ENCODE data around the gene DGKI. TPM values are rescaled to one million over a fixed set of nuclear protein-coding genes. Genes with fewer than 3 reads are reported as not detected.
A peak's percentile ranks its signal among the peaks of the same experiment; 100 is the strongest.

Gene DGKI
- total and polyA plus RNA-seq, 4 experiments from 2014 or later = 0.11 TPM; not detected in 3

DNA sequence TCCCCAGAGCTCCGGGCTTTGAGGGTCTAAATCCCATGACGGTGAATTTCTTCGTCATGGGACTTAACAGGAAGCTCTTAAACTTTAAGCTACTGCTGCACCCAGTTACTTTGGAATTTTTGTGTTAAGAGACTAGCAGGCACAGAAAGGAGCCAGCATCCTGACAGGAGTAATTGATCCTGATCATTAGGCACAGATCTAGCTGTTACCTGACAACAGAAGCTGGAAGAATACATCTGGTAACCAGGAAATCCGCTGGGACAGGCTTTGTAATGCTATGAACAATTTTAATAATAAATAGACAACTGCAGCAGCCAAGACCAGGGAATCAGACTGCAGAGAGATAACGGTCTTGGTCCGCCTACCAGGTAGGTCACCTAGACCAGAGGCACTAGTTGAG lies 210.9 kb downstream of the DGKI start:
- no peak overlapping the region for H3K27ac Mint-ChIP-seq
- CTCF ChIA-PET (ENCODE audit: partially characterized antibody) = interaction anchor here (1.2 to 1.3 kb wide), 2 partner anchors 20 kb away, joined by 3 read pairs; no protein-coding TSS in a partner anchor
- no peak overlapping the region for H3K4me3 ChIP-seq (ENCODE audit: low read length in 2 of 2)
- no peaks in the 10 kb centered on the region for H3K4me1 Mint-ChIP-seq
- H3K36me3 Mint-ChIP-seq = no peaks in the 10 kb centered on the region
- no peak for DNase-seq
- POLR2A ChIA-PET (ENCODE audit: partially characterized antibody) = no interaction called here
- peaks cover 0 to 2% (median 0%) of the 10 kb centered on the region in 8 donors for H3K9me3 Mint-ChIP-seq
- H3K27me3 ChIP-seq (ENCODE audit: insufficient read depth, low read length) = no peaks in the 10 kb centered on the region
- no peaks in the 10 kb centered on the region for H3K27me3 Mint-ChIP-seq
- H3K36me3 ChIP-seq (ENCODE audit: insufficient read depth, low read length) = no peaks in the 10 kb centered on the region
- H3K4me1 ChIP-seq (ENCODE audit: insufficient read depth, low read length) = no peaks in the 10 kb centered on the region
- no peak overlapping the region for H3K4me3 Mint-ChIP-seq
- no peaks in the 10 kb centered on the region for H3K9me3 ChIP-seq (ENCODE audit: control insufficient read depth in 1 of 2, low read length in 2 of 2)
- intact Hi-C loops (cut with micrococcal nuclease) = no loop called here
- H3K27ac ChIP-seq (ENCODE audit: low read depth, low read length) = no peak overlapping the region

- ChIA-PET CTCF (ENCODE audit: partially characterized antibody) (interaction anchor here (1.3 kb wide), 1 partner anchor 21 kb away, joined by 3 read pairs; no protein-coding TSS in a partner anchor), POLR2A (ENCODE audit: partially characterized antibody) (no interaction called here)
- H3K27me3 ChIP-seq (ENCODE audit: insufficient read depth, low read length) = no peaks in the 10 kb centered on the region
- H3K9me3 Mint-ChIP-seq = peaks cover 0 to 2% (median 0%) of the 10 kb centered on the region in 8 donors
- intact Hi-C loops (cut with micrococcal nuclease) = no loop called here
- no peak overlapping the region for H3K27ac Mint-ChIP-seq
- H3K4me1 Mint-ChIP-seq = no peaks in the 10 kb centered on the region
- H3K4me3 Mint-ChIP-seq = no peak overlapping the region
- H3K36me3 ChIP-seq (ENCODE audit: insufficient read depth, low read length) = no peaks in the 10 kb centered on the region
- H3K27ac ChIP-seq (ENCODE audit: low read depth, low read length) = no peak overlapping the region
- H3K36me3 Mint-ChIP-seq = no peaks in the 10 kb centered on the region
- H3K4me1 ChIP-seq (ENCODE audit: insufficient read depth, low read length) = no peaks in the 10 kb centered on the region
- no peak overlapping the region for H3K4me3 ChIP-seq (ENCODE audit: low read length in 2 of 2)
- no peaks in the 10 kb centered on the region for H3K9me3 ChIP-seq (ENCODE audit: control insufficient read depth in 1 of 2, low read length in 2 of 2)
- H3K27me3 Mint-ChIP-seq = no peaks in the 10 kb centered on the region
- no peak for DNase-seq
Observed at GRCh38 chr7:137635132-137635531, 211.6 kb downstream of the DGKI start.

- Mint-ChIP-seq H3K4me3 (no peak overlapping the region), H3K27ac (no peak overlapping the region), H3K4me1 (no peaks in the 10 kb centered on the region), H3K36me3 (no peaks in the 10 kb centered on the region), H3K27me3 (peaks cover 0 to 2% of the 10 kb centered on the region in 2 donors), H3K9me3 (no peaks in the 10 kb centered on the region)
- Histone ChIP-seq H3K36me3 (ENCODE audit: insufficient read depth, low read length) (no peaks in the 10 kb centered on the region), H3K9me3 (ENCODE audit: control insufficient read depth in 1 of 2, low read length in 2 of 2) (no peaks in the 10 kb centered on the region), H3K27me3 (ENCODE audit: insufficient read depth, low read length) (no peaks in the 10 kb centered on the region), H3K4me1 (ENCODE audit: insufficient read depth, low read length) (no peaks in the 10 kb centered on the region), H3K27ac (ENCODE audit: low read depth, low read length) (no peak overlapping the region), H3K4me3 (ENCODE audit: low read length in 2 of 2) (no peak overlapping the region)
- DNase-seq = no peak
- ChIA-PET CTCF (ENCODE audit: partially characterized antibody) (no interaction called here), POLR2A (ENCODE audit: partially characterized antibody) (no interaction called here)
- intact Hi-C loops (cut with micrococcal nuclease) = no loop called here
Observed at GRCh38 chr7:137634356-137634755, 212.4 kb downstream of the DGKI start.

DNA sequence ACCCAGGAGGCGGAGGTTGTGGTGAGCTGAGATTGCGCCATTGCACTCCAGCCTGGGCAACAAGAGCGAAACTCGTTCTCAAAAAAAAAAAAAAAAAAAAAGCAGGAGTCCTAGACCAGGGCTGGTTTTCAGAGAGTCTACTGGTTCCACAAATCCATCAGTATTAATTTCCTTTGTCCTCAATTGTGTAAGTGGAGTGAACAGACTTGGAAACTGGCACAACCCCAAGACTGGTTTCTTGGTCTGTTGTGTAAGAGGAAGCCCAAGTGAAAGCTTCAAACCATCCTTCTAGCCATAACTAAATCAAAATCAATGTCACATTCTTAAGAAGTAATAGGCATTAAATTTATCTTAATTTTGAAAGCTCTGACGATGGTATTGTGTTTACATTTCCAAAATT lies 213.6 kb downstream of the DGKI start:
- no peak for DNase-seq
- no peaks in the 10 kb centered on the region for H3K36me3 Mint-ChIP-seq
- no peak overlapping the region for H3K4me3 Mint-ChIP-seq
- no peaks in the 10 kb centered on the region for H3K27me3 ChIP-seq (ENCODE audit: insufficient read depth, low read length)
- no peaks in the 10 kb centered on the region for H3K9me3 Mint-ChIP-seq
- no peak overlapping the region for H3K27ac Mint-ChIP-seq
- no peak overlapping the region for H3K4me3 ChIP-seq (ENCODE audit: low read length in 2 of 2)
- no peaks in the 10 kb centered on the region for H3K36me3 ChIP-seq (ENCODE audit: insufficient read depth, low read length)
- no peak overlapping the region for H3K27ac ChIP-seq (ENCODE audit: low read depth, low read length)
- no peaks in the 10 kb centered on the region for H3K4me1 Mint-ChIP-seq
- POLR2A ChIA-PET (ENCODE audit: partially characterized antibody) = no interaction called here
- intact Hi-C loops (cut with micrococcal nuclease) = no loop called here
- CTCF ChIA-PET (ENCODE audit: partially characterized antibody) = interaction anchor here (0.7 kb wide), 1 partner anchor 28 kb away, joined by 4 read pairs; no protein-coding TSS in a partner anchor
- no peaks in the 10 kb centered on the region for H3K4me1 ChIP-seq (ENCODE audit: insufficient read depth, low read length)
- H3K9me3 ChIP-seq (ENCODE audit: control insufficient read depth in 1 of 2, low read length in 2 of 2) = no peaks in the 10 kb centered on the region
- peaks cover 0 to 2% of the 10 kb centered on the region in 2 donors for H3K27me3 Mint-ChIP-seq

DNA sequence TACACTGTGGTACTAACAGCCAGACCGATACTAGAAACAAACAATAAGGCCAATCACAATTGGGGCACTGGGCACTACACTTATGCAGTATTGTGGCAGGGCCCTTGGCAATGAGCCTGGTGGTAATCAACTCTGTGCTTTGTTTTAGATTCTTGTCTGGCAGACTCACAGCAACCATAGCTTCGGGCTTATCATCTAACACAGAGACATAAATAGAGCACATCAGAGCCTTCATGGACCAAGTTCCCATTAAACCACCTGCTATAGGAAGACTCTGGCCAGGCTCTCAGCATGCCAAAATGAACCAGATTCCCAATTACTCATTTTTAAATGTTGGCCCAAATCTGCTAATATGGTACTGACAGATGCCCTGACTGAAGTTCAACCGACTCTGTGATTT lies 218.6 kb downstream of the DGKI start:
- Histone ChIP-seq H3K36me3 (ENCODE audit: insufficient read depth, low read length) (no peaks in the 10 kb centered on the region), H3K4me3 (ENCODE audit: low read length in 2 of 2) (no peak overlapping the region), H3K4me1 (ENCODE audit: insufficient read depth, low read length) (no peaks in the 10 kb centered on the region), H3K27me3 (ENCODE audit: insufficient read depth, low read length) (no peaks in the 10 kb centered on the region), H3K27ac (ENCODE audit: low read depth, low read length) (no peak overlapping the region), H3K9me3 (ENCODE audit: control insufficient read depth in 1 of 2, low read length in 2 of 2) (no peaks in the 10 kb centered on the region)
- H3K4me1 Mint-ChIP-seq = peaks cover 0 to 4% (median 2%) of the 10 kb centered on the region in 4 donors
- intact Hi-C loops (cut with micrococcal nuclease) = no loop called here
- H3K4me3 Mint-ChIP-seq = no peak overlapping the region
- peaks cover 0 to 2% (median 0%) of the 10 kb centered on the region in 8 donors for H3K9me3 Mint-ChIP-seq
- DNase-seq = no peak
- no peak overlapping the region for H3K27ac Mint-ChIP-seq
- H3K36me3 Mint-ChIP-seq = no peaks in the 10 kb centered on the region
- H3K27me3 Mint-ChIP-seq = peaks cover 6 to 7% of the 10 kb centered on the region in 2 donors
- ChIA-PET CTCF (ENCODE audit: partially characterized antibody) (interaction anchor here (1.1 to 1.8 kb wide), 2 partner anchors 9 to 22 kb away, joined by 3 to 7 read pairs; no protein-coding TSS in a partner anchor), POLR2A (ENCODE audit: partially characterized antibody) (no interaction called here)

- Mint-ChIP-seq H3K4me1 (peaks cover 0 to 4% (median 2%) of the 10 kb centered on the region in 4 donors), H3K36me3 (no peaks in the 10 kb centered on the region), H3K27me3 (peaks cover 7% of the 10 kb centered on the region in 2 donors), H3K4me3 (no peak overlapping the region), H3K27ac (no peak overlapping the region), H3K9me3 (peaks cover 0 to 2% (median 0%) of the 10 kb centered on the region in 8 donors)
- peak in 1 of 5 donors; percentile 3 for DNase-seq
- no peaks in the 10 kb centered on the region for H3K27me3 ChIP-seq (ENCODE audit: insufficient read depth, low read length)
- no peaks in the 10 kb centered on the region for H3K36me3 ChIP-seq (ENCODE audit: insufficient read depth, low read length)
- ChIA-PET POLR2A (ENCODE audit: partially characterized antibody) (no interaction called here), CTCF (ENCODE audit: partially characterized antibody) (interaction anchor here (1.1 to 1.8 kb wide), 4 partner anchors 10 to 21 kb away, joined by 3 to 8 read pairs (median 6); no protein-coding TSS in a partner anchor)
- intact Hi-C loops (cut with micrococcal nuclease) = no loop called here
- no peaks in the 10 kb centered on the region for H3K4me1 ChIP-seq (ENCODE audit: insufficient read depth, low read length)
- H3K4me3 ChIP-seq (ENCODE audit: low read length in 2 of 2) = no peak overlapping the region
- no peaks in the 10 kb centered on the region for H3K9me3 ChIP-seq (ENCODE audit: control insufficient read depth in 1 of 2, low read length in 2 of 2)
- H3K27ac ChIP-seq (ENCODE audit: low read depth, low read length) = no peak overlapping the region
Observed at GRCh38 chr7:137626469-137627067, 220.2 kb downstream of the DGKI start.

- no peak for DNase-seq
- no peaks in the 10 kb centered on the region for H3K9me3 ChIP-seq (ENCODE audit: control insufficient read depth in 1 of 2, low read length in 2 of 2)
- POLR2A ChIA-PET (ENCODE audit: partially characterized antibody) = no interaction called here
- peaks cover 0 to 4% (median 2%) of the 10 kb centered on the region in 4 donors for H3K4me1 Mint-ChIP-seq
- CTCF ChIA-PET (ENCODE audit: partially characterized antibody) = interaction anchor here (1.8 kb wide), 1 partner anchor 20 kb away, joined by 5 read pairs; no protein-coding TSS in a partner anchor
- H3K27ac ChIP-seq (ENCODE audit: low read depth, low read length) = no peak overlapping the region
- H3K27me3 ChIP-seq (ENCODE audit: insufficient read depth, low read length) = no peaks in the 10 kb centered on the region
- no peak overlapping the region for H3K4me3 Mint-ChIP-seq
- H3K36me3 ChIP-seq (ENCODE audit: insufficient read depth, low read length) = no peaks in the 10 kb centered on the region
- no peaks in the 10 kb centered on the region for H3K4me1 ChIP-seq (ENCODE audit: insufficient read depth, low read length)
- H3K27me3 Mint-ChIP-seq = peaks cover 7 to 8% of the 10 kb centered on the region in 2 donors
- H3K27ac Mint-ChIP-seq = no peak overlapping the region
- intact Hi-C loops (cut with micrococcal nuclease) = no loop called here
- no peaks in the 10 kb centered on the region for H3K36me3 Mint-ChIP-seq
- no peak overlapping the region for H3K4me3 ChIP-seq (ENCODE audit: low read length in 2 of 2)
- H3K9me3 Mint-ChIP-seq = peaks cover 0 to 2% (median 0%) of the 10 kb centered on the region in 8 donors
Observed at GRCh38 chr7:137625197-137625596, 221.6 kb downstream of the DGKI start.

All from CD4-positive, alpha-beta memory T cell (primary cell).